Lung (tissue), 12 donors: ENCODE results near the gene ATP11A. TPM values are rescaled to one million over a fixed set of nuclear protein-coding genes. Genes with fewer than 3 reads are reported as not detected.

Source experiments
- ATAC-seq: fragments of 200-7000 bp; cut with Tn5 transposase; one replicate; pipeline ENCODE4 v1.9.1; 2020; ENCODE audit warnings: moderate number of reproducible peaks; ENCODE audit not compliant: insufficient read depth, low FRiP score
- DNase-seq, 3 donors: peaks; one replicate each; pipeline ENCODE4 v3.0.0-alpha.2; 2013 to 2017
- H3K27ac ChIP-seq, 2 donors: one replicate each; pipeline ENCODE4 v1.5.1; 2013; ENCODE audit warnings: mild to moderate bottlenecking in 2 of 2, moderate library complexity in 2 of 2, control low read depth in 1 of 2, inconsistent platforms in 1 of 2, low read depth in 1 of 2, low read length in 1 of 2
- H3K27me3 ChIP-seq, 3 donors: one replicate each; pipeline ENCODE4 v1.5.1; 2013; ENCODE audit warnings: low read length in 2 of 3; ENCODE audit not compliant: control insufficient read depth in 3 of 3, insufficient read depth in 3 of 3
- H3K36me3 ChIP-seq, 4 donors: one replicate each; pipeline ENCODE4 v1.5.1; 2013; ENCODE audit warnings: low read length in 4 of 4, mild to moderate bottlenecking in 1 of 4, moderate library complexity in 1 of 4; ENCODE audit not compliant: control insufficient read depth in 4 of 4, insufficient read depth in 4 of 4
- H3K4me1 ChIP-seq, 5 donors: one replicate each; pipeline ENCODE4 v1.5.1; 2013; ENCODE audit warnings: low read length in 5 of 5, mild to moderate bottlenecking in 2 of 5, moderate library complexity in 1 of 5; ENCODE audit not compliant: control insufficient read depth in 5 of 5, insufficient read depth in 5 of 5
- H3K4me3 ChIP-seq: one replicate; pipeline ENCODE4 v1.5.1; 2013; ENCODE audit warnings: mild to moderate bottlenecking, control low read depth, moderate library complexity
- H3K9ac ChIP-seq, 2 donors: one replicate each; pipeline ENCODE4 v1.5.1; 2013; ENCODE audit warnings: low read length in 2 of 2, control low read depth in 1 of 2; ENCODE audit not compliant: insufficient read depth in 1 of 2
- H3K9me3 ChIP-seq, 4 donors: one replicate each; pipeline ENCODE4 v1.5.1; 2013; ENCODE audit warnings: low read length in 3 of 4, mild to moderate bottlenecking in 1 of 4, moderate library complexity in 1 of 4; ENCODE audit not compliant: control insufficient read depth in 4 of 4, insufficient read depth in 3 of 4
- WGBS, 2 donors: extraction: QIAGEN DNeasy Blood & Tissue Kit; methylation state at CpG; one replicate each; pipeline ENCODE4 v1.1.7; 2013; 5-methylcytosine and 5-hydroxymethylcytosine counted together
- polyA plus RNA-seq, 2 donors: library from polyadenylated mRNA; stranded (reverse); fragments of 200-250 nt; gene quantifications; one replicate each; pipeline ENCODE4 v1.2.1, GENCODE V29; 2013
- total RNA-seq, 2 donors: library from RNA; depleted of rRNA in 1 of 2; stranded (reverse); fragments of >200 nt in 1 of 2; gene quantifications; one replicate each; pipeline ENCODE4 v1.2.1, GENCODE V29; 2014 to 2021
- TF ChIP-seq, protein P1 (sequence below): IDR thresholded peaks from 2 replicates; pipeline ENCODE4 v1.5.1; 2012; ENCODE audit warnings: mild to moderate bottlenecking; ENCODE audit errors: control extremely low read depth, extremely low read depth
- donor health status: control.
- donor health status: control.
- donor health status: Bipolar disorder and iron deficiency.
- donor health status: healthy.
- donor health status: DM: yes; HTN: yes; CAD: no.

ATP11A gene
- total and polyA plus RNA-seq, 4 donors, result 46.3 to 317 (median 162) TPM

DNA sequence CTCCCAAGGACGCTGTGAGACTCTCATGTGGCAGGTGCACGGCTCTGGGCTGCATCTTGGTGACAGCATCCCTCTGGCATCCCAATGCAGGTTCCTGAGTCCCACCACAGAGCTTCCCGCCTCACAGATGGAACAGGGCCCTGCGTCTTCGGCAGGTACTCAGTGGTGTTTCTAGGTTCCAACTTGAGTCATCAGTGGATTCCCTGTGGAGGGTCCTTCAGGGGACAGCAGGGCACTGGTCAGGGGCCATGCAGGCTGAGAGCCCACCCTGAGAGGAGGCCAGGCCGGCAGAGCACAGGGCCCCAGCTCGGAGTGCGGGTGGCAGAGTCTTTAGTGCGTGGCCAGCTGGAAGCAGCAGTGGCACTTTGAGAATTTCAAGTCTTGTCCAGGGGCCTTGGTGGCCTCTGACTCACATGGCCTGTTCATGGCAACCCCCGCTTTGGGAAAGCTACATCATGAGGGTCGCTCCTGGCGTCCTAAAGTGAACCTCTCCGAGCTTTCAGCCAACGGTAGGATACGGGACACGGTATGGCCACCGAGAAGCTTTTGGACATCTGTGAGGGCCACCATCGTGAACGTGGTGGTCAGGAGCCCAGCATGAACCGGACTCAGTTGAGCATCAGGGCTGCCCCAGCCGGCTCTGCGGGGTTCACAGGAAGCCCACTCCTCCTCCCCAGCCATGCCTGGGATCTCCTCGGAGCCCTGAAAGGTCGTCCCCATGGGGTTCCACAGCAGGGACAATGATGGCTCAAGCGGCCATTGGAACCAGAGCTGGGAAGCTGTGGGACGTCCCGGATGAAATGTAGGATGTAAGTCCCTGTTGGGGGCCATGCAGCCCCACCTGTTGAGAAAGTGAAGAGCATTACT is 207.1 kb downstream of the ATP11A start:
- peaks cover 0 to 24% (median 12%) of the 10 kb centered on the region in 5 donors for H3K4me1 ChIP-seq
- ATAC-seq (no peak), DNase-seq (no peak)
- 93 to 97% methylated on average over 27 of the region's 27 CpGs for WGBS, 2 donors
- H3K36me3 ChIP-seq, result no peaks in the 10 kb centered on the region
- H3K9me3 ChIP-seq, result no peaks in the 10 kb centered on the region
- no peak overlapping the region for H3K4me3 ChIP-seq
- peaks cover 0 to 6% (median 4%) of the 10 kb centered on the region in 3 donors for H3K27me3 ChIP-seq
- no peak overlapping the region for H3K27ac ChIP-seq
- TF ChIP-seq, protein P1, sequence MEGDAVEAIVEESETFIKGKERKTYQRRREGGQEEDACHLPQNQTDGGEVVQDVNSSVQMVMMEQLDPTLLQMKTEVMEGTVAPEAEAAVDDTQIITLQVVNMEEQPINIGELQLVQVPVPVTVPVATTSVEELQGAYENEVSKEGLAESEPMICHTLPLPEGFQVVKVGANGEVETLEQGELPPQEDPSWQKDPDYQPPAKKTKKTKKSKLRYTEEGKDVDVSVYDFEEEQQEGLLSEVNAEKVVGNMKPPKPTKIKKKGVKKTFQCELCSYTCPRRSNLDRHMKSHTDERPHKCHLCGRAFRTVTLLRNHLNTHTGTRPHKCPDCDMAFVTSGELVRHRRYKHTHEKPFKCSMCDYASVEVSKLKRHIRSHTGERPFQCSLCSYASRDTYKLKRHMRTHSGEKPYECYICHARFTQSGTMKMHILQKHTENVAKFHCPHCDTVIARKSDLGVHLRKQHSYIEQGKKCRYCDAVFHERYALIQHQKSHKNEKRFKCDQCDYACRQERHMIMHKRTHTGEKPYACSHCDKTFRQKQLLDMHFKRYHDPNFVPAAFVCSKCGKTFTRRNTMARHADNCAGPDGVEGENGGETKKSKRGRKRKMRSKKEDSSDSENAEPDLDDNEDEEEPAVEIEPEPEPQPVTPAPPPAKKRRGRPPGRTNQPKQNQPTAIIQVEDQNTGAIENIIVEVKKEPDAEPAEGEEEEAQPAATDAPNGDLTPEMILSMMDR, result no peak
- H3K9ac ChIP-seq, result no peak overlapping the region

GRCh38 chr13:112897603-112897955 is 207.7 kb downstream of the ATP11A start:
- WGBS, 2 donors, result 96 to 98% methylated on average over 6 of the region's 6 CpGs
- Histone ChIP-seq H3K27ac (no peak overlapping the region), H3K4me1 (peaks cover 0 to 26% (median 9%) of the 10 kb centered on the region in 5 donors), H3K36me3 (no peaks in the 10 kb centered on the region), H3K9ac (no peak overlapping the region), H3K4me3 (no peak overlapping the region), H3K9me3 (no peaks in the 10 kb centered on the region), H3K27me3 (peaks cover 0 to 4% (median 4%) of the 10 kb centered on the region in 3 donors)
- DNase-seq (no peak), ATAC-seq (no peak)
- TF ChIP-seq, protein P1, result no peak

- no peaks in the 10 kb centered on the region for H3K36me3 ChIP-seq
- H3K9ac ChIP-seq, result no peak overlapping the region
- DNase-seq (no peak), ATAC-seq (no peak)
- no peaks in the 10 kb centered on the region for H3K9me3 ChIP-seq
- 93% methylated on average over 36 to 39 of the region's 39 CpGs for whole genome bisulfite sequencing, 2 donors
- H3K27me3 ChIP-seq, result peaks cover 0 to 4% (median 4%) of the 10 kb centered on the region in 3 donors
- no peak overlapping the region for H3K27ac ChIP-seq
- TF ChIP-seq, protein P1, result no peak
- no peak overlapping the region for H3K4me3 ChIP-seq
- peaks cover 0 to 23% (median 10%) of the 10 kb centered on the region in 5 donors for H3K4me1 ChIP-seq
These were observed 208.2 kb downstream of the ATP11A start for GRCh38 chr13:112897956-112898620.
